ENCODE measurements around the gene NUDC. TPM values are rescaled to one million over a fixed set of nuclear protein-coding genes. Genes with fewer than 3 reads are reported as not detected.
A peak's percentile ranks its signal among the peaks of the same experiment; 100 is the strongest.

The NUDC gene
- total and polyA plus RNA-seq, 9 of the 15 experiments (the other 6 are each of a cell fraction or from before 2014, with no cell fraction given): 9.8 to 234 (median 149) TPM

DNA sequence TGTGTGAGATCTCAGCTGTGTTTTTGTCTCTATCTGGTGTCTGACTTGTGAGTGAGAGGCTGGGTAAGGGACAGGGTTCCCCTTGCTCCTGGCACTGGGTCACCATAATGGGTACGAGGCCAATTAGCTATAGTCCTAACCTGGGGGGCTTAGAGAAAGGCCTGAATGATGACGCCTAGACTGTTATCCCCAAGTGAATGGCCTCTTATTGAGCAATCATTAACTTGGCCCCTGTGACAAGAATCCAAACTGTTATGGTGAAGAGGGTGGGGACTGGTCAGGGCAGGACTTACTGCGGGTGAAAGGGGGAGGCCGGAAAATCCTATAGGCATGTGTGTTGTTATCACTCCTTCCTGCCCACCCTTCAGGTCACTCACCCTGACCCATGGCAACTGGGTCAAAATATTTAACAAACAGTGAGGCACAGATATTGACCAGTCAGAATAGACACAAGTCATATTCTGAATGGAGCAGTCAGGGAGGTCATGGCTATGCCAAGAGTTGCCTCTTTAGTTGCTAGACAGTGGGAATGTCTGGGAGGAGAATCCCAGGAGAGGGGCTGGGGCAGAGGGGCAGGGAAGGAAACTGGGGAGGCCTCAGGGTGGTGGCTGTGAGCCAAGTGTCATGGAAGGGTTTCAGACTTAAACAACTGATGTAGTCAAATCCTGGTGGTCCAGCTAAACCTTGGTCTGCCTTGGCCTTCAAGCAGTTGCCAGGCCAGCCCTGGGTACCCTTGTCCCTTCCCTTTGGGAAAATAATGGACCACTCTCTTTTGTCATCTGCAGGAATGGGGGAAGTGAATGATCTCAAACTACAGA is 11.0 kb upstream of the NUDC start (continued):
- TF ChIP-seq NFIC (IDR thresholded peaks at IDR 0.05): peak; percentile 24; the same call in 1 of the 2 replicates
- no peak for TF ChIP-seq NCOA4 (IDR thresholded peaks at IDR 0.05; ENCODE audit: partially characterized antibody)
- TF ChIP-seq NCOR1 (IDR thresholded peaks at IDR 0.05): 0 out of 2 replicates have a peak, but pooled peaks have one; percentile 23
- 0 out of 2 replicates have a peak, but pooled peaks have one; percentile 54 for TF ChIP-seq ZNF584 (CRISPR knock-in tag; IDR thresholded peaks at IDR 0.05; ENCODE audit: low read depth)
- TF ChIP-seq ZNF583 (CRISPR knock-in tag; IDR thresholded peaks at IDR 0.05): peak; percentile 32; the same call in 1 of the 2 replicates
- TF ChIP-seq, protein P1, sequence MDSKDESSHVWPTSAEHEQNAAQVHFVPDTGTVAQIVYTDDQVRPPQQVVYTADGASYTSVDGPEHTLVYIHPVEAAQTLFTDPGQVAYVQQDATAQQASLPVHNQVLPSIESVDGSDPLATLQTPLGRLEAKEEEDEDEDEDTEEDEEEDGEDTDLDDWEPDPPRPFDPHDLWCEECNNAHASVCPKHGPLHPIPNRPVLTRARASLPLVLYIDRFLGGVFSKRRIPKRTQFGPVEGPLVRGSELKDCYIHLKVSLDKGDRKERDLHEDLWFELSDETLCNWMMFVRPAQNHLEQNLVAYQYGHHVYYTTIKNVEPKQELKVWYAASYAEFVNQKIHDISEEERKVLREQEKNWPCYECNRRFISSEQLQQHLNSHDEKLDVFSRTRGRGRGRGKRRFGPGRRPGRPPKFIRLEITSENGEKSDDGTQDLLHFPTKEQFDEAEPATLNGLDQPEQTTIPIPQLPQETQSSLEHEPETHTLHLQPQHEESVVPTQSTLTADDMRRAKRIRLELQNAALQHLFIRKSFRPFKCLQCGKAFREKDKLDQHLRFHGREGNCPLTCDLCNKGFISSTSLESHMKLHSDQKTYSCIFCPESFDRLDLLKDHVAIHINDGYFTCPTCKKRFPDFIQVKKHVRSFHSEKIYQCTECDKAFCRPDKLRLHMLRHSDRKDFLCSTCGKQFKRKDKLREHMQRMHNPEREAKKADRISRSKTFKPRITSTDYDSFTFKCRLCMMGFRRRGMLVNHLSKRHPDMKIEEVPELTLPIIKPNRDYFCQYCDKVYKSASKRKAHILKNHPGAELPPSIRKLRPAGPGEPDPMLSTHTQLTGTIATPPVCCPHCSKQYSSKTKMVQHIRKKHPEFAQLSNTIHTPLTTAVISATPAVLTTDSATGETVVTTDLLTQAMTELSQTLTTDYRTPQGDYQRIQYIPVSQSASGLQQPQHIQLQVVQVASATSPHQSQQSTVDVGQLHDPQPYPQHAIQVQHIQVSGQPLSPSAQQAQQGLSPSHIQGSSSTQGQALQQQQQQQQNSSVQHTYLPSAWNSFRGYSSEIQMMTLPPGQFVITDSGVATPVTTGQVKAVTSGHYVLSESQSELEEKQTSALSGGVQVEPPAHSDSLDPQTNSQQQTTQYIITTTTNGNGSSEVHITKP (IDR thresholded peaks at IDR 0.05; ENCODE audit: partially characterized antibody): peak; percentile 50
- no peak for TF ChIP-seq TRIM28 (IDR thresholded peaks at IDR 0.05)
- no peak for TF ChIP-seq NR2C2 (CRISPR knock-in tag; IDR thresholded peaks at IDR 0.05)
- TF ChIP-seq NR2C2 (tag; IDR thresholded peaks at IDR 0.05): peak; percentile 40; the same call in 1 of the 2 replicates
- TF ChIP-seq ZBTB17 (CRISPR knock-in tag; IDR thresholded peaks at IDR 0.05): no peak
- peak; percentile 72 for TF ChIP-seq CEBPG (CRISPR knock-in tag; IDR thresholded peaks at IDR 0.05)
- peak; percentile 73 to 76 for TF ChIP-seq CEBPG (tag; conservative IDR thresholded peaks at IDR 0.05 in 1 of 2, IDR thresholded peaks at IDR 0.05 in 1 of 2)
